Right lobe of liver (tissue), 6 donors: ENCODE data around the gene EEF1AKMT3. TPM values are rescaled to one million over a fixed set of nuclear protein-coding genes. Genes with fewer than 3 reads are reported as not detected.

Experiments
- ATAC-seq, 4 donors: fragments of 200-7000 bp; cut with Tn5 transposase; one replicate each; pipeline ENCODE4 v1.9.1; 2020; ENCODE audit warnings: mild to moderate bottlenecking in 4 of 4, moderate library complexity in 4 of 4
- DNase-seq, 3 donors: peaks; one replicate each; pipeline ENCODE4 v3.0.0-alpha.2; 2020
- H3K27ac ChIP-seq, 3 donors: fragments of 200-600 bp; one replicate each; pipeline ENCODE4 v1.8.0; 2022
- H3K27me3 ChIP-seq, 2 donors: fragments of 200-600 bp; one replicate each; pipeline ENCODE4 v1.8.0; 2022
- H3K36me3 ChIP-seq, 4 donors: fragments of 200-600 bp; sonication (generic) in 1 of 4; one replicate each; pipeline versions ENCODE4 v1.5.1 to v1.8.0; 2017 to 2022; ENCODE audit warnings: control low read depth in 1 of 4
- H3K4me1 ChIP-seq, 4 donors: fragments of 200-600 bp; sonication (generic) in 1 of 4; one replicate each; pipeline versions ENCODE4 v1.5.1 to v1.8.0; 2017 to 2022; ENCODE audit warnings: control low read depth in 1 of 4
- H3K4me3 ChIP-seq, 3 donors: fragments of 200-600 bp; one replicate each; pipeline ENCODE4 v1.8.0; 2022
- H3K9me3 ChIP-seq, 4 donors: fragments of 200-600 bp; sonication (generic) in 1 of 4; one replicate each; pipeline versions ENCODE4 v1.5.1 to v1.8.0; 2017 to 2022; ENCODE audit warnings: control low read depth in 1 of 4
- CTCF ChIP-seq, 4 donors: fragments of 200-600 bp in 3 of 4; fragments of 450-650 bp in 1 of 4; IDR thresholded peaks; one replicate each; pipeline versions ENCODE4 v1.5.1 to v1.8.0; 2016 to 2022; ENCODE audit warnings: antibody characterized with exemption in 4 of 4, mild to moderate bottlenecking in 2 of 4
- POLR2A ChIP-seq: fragments of 450-650 bp; IDR thresholded peaks from one replicate; pipeline ENCODE4 v1.6.1; 2017; ENCODE audit warnings: antibody characterized with exemption, mild to moderate bottlenecking
- WGBS: methylation state at CpG from one replicate; pipeline ENCODE4 v1.1.6; 2018; ENCODE audit warnings: low coverage, low lambda C conversion rate; ENCODE audit not compliant: insufficient coverage; ENCODE audit errors: missing lambda C conversion rate; 5-methylcytosine and 5-hydroxymethylcytosine counted together
- intact Hi-C, 2 donors: fragments of 100-400 bp; cut with DNase I; formaldehyde crosslinking; loops; one replicate each; pipeline versions ENCODE4 v1.11.2 to v1.14.1; 2022
- total RNA-seq, 6 experiments: library from RNA; depleted of rRNA in 2 of 6; stranded (reverse); fragments of >200 nt in 2 of 6; fragmentation: NEBNext Ultra II Directional in 3 of 6; extraction: Animal tissue kit (Norgen Biotek cat#: 25700) in 3 of 6; gene quantifications; one replicate each; pipeline versions ENCODE4 v1.1.0 to v1.2.4, GENCODE V29; 2016 to 2023
- donor health status: DM: no; HTN: yes; CAD: no.
- donor health status: DM: no; HTN: no; CAD: no.
- donor health status: DM: no; HTN: no; CAD: no.
- donor health status: DM: no; HTN: yes; CAD: no.
- donor health status: DM: no; HTN: yes; CAD: no.

EEF1AKMT3 gene
- total RNA-seq, 6 experiments from 2014 or later, result 3.2 to 5.5 (median 3.7) TPM

- Histone ChIP-seq H3K27ac (no peak overlapping the region), H3K27me3 (no peaks in the 10 kb centered on the region), H3K4me3 (no peak overlapping the region), H3K9me3 (no peaks in the 10 kb centered on the region), H3K4me1 (peaks cover 2 to 10% (median 7%) of the 10 kb centered on the region in 4 donors), H3K36me3 (no peaks in the 10 kb centered on the region)
- no peak for ATAC-seq
- WGBS, result 86% methylated on average over 4 of the region's 4 CpGs
- intact Hi-C loops, result no loop called here
- no peak for DNase-seq
- TF ChIP-seq POLR2A (no peak), CTCF (IDR thresholded peaks at IDR 0.05) (no peak)
These were observed 3.3 kb downstream of the EEF1AKMT3 start for GRCh38 chr12:57775563-57776246.

GRCh38 chr12:57776247-57776587, 3.8 kb downstream of the EEF1AKMT3 start:
- TF ChIP-seq POLR2A (no peak), CTCF (IDR thresholded peaks at IDR 0.05) (no peak)
- intact Hi-C loops, result no loop called here
- DNase-seq, result no peak
- Histone ChIP-seq H3K27me3 (no peaks in the 10 kb centered on the region), H3K4me3 (no peak overlapping the region), H3K4me1 (peaks cover 2 to 7% (median 4%) of the 10 kb centered on the region in 4 donors), H3K9me3 (no peaks in the 10 kb centered on the region), H3K27ac (no peak overlapping the region), H3K36me3 (no peaks in the 10 kb centered on the region)
- ATAC-seq, result no peak
- 81% methylated on average over 2 of the region's 2 CpGs for WGBS

- Histone ChIP-seq H3K27ac (no peak overlapping the region), H3K9me3 (no peaks in the 10 kb centered on the region), H3K4me1 (peaks cover 2 to 10% (median 3%) of the 10 kb centered on the region in 4 donors), H3K27me3 (no peaks in the 10 kb centered on the region), H3K4me3 (no peak overlapping the region), H3K36me3 (no peaks in the 10 kb centered on the region)
- intact Hi-C loops, result no loop called here
- 84% methylated on average over 7 of the region's 7 CpGs for WGBS
- ATAC-seq (no peak), DNase-seq (no peak)
- TF ChIP-seq POLR2A, result no peak
- no peak for TF ChIP-seq CTCF (IDR thresholded peaks at IDR 0.05)
These were observed 5.0 kb downstream of the EEF1AKMT3 start for GRCh38 chr12:57777367-57777766.

- DNase-seq (no peak), ATAC-seq (no peak)
- WGBS, result 86% methylated on average over 6 of the region's 7 CpGs
- intact Hi-C loops, result no loop called here
- no peak for TF ChIP-seq POLR2A
- no peak for TF ChIP-seq CTCF (IDR thresholded peaks at IDR 0.05)
- H3K27me3 ChIP-seq, result no peaks in the 10 kb centered on the region
- no peak overlapping the region for H3K27ac ChIP-seq
- no peaks in the 10 kb centered on the region for H3K9me3 ChIP-seq
- peaks cover 1 to 10% (median 3%) of the 10 kb centered on the region in 4 donors for H3K4me1 ChIP-seq
- no peak overlapping the region for H3K4me3 ChIP-seq
- no peaks in the 10 kb centered on the region for H3K36me3 ChIP-seq
These were observed 5.5 kb downstream of the EEF1AKMT3 start for GRCh38 chr12:57777911-57778310.
